GM10847 (cell line): Measurements from ENCODE around the gene RHOV.

ENCODE experiments used
- POLR2A ChIP-seq: IDR thresholded peaks from 2 replicates; pipeline ENCODE4 v1.6.1; 2011; ENCODE audit not compliant: insufficient read length; ENCODE audit errors: extremely low read depth

RHOV gene, protein sequence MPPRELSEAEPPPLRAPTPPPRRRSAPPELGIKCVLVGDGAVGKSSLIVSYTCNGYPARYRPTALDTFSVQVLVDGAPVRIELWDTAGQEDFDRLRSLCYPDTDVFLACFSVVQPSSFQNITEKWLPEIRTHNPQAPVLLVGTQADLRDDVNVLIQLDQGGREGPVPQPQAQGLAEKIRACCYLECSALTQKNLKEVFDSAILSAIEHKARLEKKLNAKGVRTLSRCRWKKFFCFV

DNA sequence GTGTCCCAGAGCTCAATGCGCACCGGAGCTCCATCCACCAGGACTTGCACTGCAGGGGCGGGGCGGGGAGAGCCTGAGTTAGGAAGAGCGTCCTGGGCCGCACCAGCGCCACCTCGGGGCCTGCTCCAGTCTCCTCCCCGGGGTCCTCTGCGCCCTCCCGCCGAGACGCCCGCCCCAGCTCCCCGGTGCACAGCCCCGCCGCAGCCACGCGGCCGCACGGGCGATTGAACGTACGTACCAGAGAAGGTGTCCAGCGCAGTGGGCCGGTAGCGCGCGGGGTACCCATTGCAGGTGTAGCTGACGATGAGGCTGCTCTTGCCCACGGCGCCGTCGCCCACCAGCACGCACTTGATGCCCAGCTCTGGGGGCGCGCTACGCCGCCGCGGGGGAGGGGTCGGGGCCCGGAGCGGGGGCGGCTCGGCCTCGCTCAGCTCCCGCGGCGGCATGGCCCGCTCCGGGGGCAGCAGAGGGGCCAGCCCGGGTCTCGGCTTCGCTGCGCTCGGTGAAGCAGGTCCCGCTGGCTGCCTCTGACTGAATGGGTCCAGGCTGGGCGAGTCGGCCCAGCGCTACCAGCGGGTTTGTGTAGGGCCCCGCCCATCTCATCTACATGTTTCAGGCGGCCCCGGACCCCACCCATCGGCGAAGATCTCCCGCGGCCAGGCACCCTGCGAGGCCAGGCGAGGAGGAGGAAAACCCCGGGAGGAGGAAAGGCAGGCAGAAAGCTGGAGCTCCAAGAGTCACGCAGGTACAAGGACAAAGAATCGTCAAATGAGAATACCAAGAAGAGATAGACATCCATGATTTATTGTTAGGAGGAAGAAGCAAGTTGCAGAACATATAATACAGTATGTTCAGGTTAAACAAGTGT is at the start of gene RHOV:
Gene RHOV (minus strand): TSS at position 541 of the 868 bp plus-strand sequence. CDS start 95 bp downstream, at position 446.
- peak; percentile 43 for TF ChIP-seq POLR2A

DNA sequence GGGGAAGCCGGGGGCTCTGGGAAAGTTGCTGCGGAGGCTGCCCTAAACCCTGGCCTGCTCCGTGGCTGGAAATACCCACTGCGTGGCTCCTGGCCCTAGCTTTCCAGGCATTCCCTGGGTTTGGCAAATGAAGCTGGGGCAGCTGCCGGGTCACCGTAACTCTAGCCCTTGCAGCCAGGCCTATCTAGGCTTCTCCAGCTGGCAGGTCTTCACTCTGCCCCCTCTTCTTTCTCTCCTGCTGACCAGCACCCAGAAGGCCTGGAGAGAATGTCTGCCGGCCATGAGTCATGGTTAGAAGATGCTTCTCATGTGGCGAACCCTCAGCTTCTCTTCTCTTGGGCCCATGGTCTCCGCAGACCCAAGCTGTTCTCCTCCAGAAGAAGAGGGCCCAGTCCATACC is 49.5 kb upstream of the RHOV start:
- no peak for TF ChIP-seq POLR2A

DNA sequence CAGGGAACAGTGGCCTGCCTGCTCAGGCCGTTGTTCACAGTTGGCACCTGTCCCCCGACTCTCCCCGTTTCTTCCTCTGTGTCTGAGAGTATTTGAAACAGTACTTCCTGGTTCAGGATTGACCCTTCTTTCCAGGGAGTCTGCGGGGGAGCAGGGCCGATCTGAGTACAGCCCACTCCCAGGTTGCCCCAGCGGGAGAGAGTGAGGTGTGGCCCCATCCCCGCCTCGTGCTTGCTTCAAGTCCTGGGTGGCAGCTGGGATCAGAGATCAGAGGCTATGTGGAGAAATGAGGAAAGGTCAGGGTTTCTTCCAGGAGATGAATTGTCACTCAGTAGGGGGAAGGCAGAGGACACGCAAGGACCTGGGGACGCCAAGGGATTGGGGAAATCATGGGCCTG is 48.6 kb upstream of the RHOV start:
- no peak for TF ChIP-seq POLR2A

DNA sequence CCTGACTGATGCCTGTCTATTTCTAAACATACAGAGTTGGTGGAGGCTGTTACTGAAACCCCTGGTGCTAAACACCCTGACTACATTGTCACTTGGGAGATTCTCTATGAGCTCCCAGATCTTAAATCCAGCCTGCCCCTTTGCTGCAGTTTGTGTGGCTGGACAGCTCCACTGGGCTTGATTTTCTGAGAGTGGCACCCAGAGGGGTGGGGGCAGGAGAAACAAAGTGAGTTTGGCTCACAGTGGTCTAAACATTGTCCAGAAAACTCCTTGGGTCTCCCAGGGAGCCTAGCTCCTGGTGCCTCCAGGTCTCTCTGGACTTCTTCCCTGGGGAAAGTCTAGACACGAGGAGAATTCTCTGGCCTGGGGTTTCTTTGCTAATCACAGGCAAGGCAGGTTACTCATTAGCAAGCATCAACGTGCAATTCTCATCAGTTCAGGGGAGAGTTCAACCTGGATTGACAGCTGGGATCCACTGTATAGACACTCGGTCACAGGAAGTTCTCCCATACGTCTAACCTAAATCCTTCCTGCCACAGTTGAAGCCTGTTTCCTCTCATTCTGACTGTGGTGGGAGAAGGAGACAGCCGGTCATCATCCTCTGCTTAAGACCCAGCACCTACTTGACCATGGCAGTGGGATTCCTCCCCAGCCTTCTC is 48.0 kb upstream of the RHOV start:
- TF ChIP-seq POLR2A: no peak

DNA sequence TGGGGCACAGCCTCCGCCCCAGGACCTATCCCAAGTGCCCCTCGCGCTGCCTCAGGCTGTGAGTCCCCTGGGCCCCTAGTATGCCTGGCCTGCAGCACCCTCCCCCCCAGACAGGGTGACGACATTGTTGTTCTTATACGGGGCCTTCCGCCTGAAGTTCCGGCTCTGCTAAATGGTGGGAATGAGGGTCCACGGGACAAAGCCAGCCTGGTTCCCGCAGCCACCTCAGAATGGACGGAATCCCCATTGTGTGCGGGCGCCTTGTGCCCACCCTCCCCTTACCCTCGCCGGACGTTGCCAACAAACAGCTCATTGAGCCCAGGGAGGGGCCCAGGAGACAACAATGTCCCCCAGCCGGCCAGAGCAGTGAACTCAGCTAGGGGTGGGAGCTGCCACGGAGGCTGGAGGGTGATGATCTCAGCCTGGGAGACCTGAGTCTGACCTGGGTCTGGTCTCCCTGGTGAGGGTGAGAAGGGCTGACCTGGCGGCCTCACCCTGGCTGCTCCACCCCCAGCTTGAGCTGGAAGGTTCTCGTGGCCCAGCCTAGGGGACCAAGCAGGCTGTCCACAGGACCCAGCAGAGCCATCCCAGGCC is 44.9 kb upstream of the RHOV start:
- no peak for TF ChIP-seq POLR2A

DNA sequence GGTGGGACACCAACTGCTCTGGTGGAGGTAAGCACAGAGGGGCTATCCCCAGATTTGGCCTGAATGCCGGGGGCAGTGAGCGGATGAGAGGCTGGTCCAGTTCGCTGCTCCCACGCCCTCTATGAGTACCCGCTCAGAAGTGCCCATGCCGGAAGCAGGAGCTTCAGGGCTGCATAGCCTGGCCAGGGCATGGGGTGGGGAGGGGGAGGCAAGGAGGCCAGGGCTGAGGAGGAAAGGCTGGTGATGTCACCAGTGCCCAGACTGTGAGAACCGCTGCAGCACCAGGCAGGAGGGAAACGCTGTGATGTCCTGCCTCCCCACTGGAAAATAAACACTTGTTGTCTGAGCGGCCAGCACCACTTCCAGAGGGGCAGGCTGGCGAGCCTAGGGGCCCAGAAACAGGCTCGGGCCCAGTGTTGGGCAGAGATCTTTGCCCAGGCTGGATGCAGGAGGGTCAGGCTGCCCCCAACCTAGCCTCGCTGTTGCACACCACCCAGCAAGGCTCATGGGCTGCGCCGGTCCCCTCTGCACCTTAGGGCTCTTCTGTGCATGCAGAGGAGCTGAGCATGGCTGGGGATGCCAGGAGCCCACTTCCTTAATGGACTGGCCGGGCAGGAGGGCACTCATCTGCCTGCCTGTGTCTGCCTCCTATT is 44.2 kb upstream of the RHOV start:
- no peak for TF ChIP-seq POLR2A

DNA sequence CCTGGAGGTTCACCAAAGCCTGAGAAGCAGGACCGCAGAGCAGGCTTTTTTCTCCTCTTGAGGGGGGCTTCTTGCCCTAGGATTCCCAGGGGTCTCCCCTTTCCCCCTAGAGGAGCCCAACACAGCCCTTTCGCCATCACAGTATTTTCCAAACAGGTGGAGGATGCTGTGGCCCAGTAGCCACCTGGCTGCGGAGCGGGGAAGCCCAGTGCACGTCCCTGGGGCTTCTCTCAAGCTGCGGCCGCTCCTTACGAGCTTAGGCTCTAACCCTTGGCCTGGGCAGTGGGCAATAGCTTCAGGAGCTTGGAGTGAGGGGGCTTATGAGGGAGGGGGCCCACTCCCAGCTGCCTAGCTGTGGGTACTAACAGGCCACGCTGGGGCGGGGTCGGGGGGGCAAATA is 43.6 kb upstream of the RHOV start:
- TF ChIP-seq POLR2A: no peak

DNA sequence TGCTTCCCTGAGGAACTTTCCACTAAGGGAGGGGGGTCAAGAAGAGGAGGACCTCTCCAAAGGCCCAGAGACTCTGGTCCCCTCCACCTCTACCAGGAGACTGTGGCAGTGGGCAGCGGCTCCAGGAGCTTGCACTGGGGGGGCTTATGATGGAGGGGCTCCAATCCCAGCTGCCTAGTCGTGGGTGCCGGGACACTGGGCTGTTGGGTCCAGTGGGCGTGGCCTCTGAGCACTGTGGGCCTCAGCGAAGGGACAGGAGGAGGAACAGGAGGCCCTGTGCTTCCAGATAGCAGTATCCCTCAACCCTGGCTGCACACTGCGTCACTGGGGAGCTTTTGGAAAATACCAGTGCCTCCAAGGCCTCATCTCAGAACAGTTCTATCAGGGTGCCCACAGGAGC is 41.6 kb upstream of the RHOV start:
- no peak for TF ChIP-seq POLR2A

DNA sequence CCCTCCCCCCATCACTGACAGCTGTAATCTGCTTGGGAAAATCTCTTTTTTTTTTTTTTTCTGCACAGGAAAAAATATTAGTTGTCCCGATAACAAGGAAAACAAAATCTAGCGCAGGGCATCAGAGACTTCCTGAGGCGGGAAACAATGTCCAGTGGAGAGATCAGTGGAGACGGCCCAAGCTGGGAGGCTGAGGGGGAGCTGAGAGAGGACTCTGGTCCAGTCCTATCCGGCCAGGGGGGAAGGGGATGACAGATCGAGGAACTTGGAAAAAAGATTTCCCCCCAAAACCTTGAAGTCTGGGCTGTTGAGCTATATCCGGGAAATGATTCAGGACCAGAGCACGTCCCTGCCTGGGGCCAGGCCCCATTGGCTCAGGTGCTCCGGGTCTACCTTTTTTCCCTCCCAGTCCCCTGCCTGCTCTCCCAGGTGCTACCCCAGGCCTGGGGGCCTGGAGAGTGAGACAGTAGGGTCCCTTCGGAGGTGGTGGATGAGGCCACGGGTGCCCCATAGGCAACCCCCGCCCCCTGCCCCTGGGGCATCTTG is 41.2 kb upstream of the RHOV start:
- TF ChIP-seq POLR2A: no peak

DNA sequence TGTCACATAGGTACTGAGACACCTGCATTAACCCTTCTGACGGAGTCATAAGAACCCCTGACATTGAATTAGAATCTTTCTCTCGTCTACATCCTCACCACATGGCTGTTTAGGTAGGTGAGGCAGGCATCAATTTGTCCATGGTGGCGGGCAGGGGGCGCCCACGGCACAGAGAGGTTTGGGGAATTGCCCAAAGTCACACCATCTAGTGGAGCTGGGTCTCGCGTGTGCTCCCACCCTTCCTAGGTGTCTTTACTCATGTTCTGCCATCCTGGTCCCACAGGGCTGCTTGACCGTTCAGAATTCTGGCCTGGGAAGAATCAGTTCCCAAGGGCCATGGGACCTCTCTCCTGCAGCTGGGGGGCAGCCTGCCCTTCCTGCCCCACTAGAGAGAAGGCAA is 40.5 kb upstream of the RHOV start:
- no peak for TF ChIP-seq POLR2A

DNA sequence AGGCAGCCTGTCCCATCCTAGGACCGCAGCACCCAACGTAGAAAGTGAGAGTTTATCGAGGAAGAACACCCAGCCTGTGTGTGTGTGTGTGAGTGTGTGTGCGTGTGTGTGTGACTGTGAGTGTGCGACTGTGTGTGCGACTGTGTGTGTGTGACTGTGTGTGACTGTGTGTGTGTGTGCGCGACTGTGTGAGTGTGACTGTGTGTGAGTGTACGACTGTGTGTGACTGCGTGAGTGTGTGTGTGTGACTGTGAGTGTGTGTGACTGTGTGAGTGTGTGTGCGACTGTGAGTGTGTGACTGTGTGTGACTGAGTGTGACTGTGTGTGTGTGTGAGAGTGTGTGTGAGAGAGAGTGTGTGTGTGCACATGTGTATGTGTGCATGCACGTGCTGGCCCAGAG is 40.0 kb upstream of the RHOV start:
- TF ChIP-seq POLR2A: no peak

DNA sequence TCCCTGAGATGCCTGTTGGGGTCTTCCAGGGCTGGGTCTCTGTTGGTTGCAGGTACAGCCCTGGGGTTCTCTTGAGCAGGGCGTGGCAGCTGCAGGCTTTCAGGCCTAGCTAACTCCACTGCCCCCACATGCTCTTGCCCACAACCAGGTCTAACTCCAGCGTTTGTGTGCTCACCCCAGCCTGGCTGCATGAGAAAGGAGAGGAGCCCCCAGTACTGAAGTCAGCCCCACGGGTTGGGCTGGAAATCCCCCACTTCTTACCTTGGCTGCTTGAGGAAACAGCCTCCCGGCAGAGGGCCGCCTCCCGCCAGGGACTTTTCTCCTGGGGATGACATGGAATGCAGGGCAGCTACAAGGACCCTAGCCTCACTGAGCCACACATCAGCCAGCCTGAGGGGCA is 38.4 kb upstream of the RHOV start:
- TF ChIP-seq POLR2A: no peak

DNA sequence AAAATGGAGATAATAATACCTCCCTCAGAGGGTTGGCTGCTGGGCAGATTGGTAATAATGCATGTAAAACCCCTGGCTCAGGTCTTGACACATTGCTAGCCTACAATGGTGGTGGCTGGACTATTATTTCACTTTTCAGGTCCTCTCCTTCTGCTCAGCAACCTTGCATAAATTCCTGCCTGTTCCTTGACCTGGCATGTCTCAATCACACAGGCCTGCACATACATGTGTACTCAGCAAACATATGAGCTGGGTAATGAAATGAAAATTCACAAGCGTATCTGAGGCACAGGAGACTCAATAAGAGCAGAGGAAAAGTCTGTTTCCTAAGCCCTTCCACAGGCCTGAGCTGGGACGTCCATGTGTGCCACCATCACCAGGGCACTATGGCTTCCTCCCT is 37.7 kb upstream of the RHOV start:
- TF ChIP-seq POLR2A: no peak

DNA sequence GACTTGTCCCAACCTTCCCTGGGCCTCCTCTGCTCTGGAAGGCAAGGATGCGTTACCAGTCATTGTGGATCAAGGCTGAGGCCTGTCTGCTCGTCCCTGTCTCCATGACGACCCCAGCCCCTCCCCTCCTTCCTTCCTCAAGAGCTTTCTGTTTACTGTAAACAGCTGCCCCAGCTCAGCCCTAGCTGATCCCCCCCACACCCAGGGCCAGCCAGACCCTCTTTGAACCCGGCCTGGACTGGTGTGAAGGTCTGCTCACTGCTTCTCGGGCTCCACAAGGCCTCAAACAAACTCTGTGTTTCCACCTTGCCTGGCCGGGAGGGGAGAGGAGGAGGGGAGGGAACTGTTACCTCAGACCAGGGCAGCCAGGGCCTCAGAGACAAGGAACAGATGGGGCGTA is 37.1 kb upstream of the RHOV start:
- no peak for TF ChIP-seq POLR2A
